ENCODE results near the gene ANKRD33B.
"Not testable (repeated sequence)": the region's sequence is repeated elsewhere in the genome, so short reads cannot be mapped to it uniquely, and the experiment has no call there.

The ANKRD33B gene

DNA sequence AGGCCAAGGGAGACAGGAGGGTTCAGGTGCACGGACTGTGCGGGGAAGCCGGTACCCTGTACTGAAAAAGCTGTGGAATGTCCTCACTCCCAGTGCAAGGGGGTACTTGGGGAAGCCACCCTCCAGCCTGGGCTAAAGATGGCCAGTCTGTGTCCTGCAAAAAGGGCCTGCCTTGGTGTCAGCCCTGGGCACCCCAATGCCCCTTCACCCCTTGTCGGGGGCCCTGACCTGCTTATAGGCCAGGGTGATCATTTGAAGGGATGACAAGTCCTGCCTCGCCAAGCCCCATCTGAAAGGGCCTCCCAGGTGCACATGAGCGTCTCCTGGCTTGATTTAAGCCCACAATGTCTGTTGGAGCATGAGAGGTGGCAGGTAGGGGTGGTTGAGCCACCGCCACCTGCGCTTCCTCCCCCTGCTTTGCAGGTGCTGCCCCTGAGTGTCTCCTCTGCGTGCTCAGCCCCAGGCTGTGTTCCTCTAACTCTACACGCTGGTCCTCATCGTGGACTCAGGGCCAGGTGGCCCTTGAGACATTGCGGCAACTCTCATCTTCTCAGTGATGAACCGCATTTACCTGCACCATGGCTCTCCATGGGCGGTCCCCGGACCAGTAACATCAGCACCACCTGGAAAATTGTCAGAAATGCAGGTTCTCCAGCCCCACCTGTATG is 97.0 kb downstream of the ANKRD33B start:
- Histone ChIP-seq H3K4me1 (ENCODE audit: control insufficient read depth in 1 of 2, insufficient read depth in 2 of 2, low read length in 2 of 2) (peaks cover 0 to 9% of the 10 kb centered on the region in 2 donors), H3K27ac (ENCODE audit: low read length) (no peak overlapping the region), H3K36me3 (ENCODE audit: control insufficient read depth in 1 of 2, insufficient read depth in 2 of 2, low read length in 2 of 2) (no peaks in the 10 kb centered on the region), H3K27me3 (ENCODE audit: low read depth, low read length) (no peaks in the 10 kb centered on the region), H3K4me3 (ENCODE audit: low read depth in 1 of 2, low read length in 2 of 2) (no peak overlapping the region), H3K9me3 (ENCODE audit: control insufficient read depth in 1 of 2, low read length in 2 of 2) (no peaks in the 10 kb centered on the region)

DNA sequence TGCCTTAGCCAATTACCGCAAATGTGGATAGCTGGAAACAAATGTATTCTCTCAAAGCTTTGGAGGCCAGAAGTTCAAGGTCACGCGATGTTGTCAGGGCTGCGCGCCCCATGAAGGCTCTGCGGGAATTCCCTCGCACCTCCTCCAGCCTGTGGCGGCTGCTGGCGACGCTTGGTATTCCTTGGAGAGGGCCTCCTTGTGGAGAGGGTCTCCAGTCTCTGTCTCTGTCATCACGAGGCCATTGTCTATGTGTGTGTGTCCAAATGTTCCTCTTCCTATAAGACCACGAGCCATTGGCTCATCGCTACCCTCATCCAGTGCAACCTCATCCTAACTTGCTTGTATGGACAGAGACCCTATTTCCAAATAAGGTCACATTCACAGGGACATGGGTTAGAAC is 97.5 kb downstream of the ANKRD33B start:
- H3K27ac ChIP-seq (ENCODE audit: low read length): no peak overlapping the region
- peaks cover 0 to 9% of the 10 kb centered on the region in 2 donors for H3K4me1 ChIP-seq (ENCODE audit: control insufficient read depth in 1 of 2, insufficient read depth in 2 of 2, low read length in 2 of 2)
- H3K27me3 ChIP-seq (ENCODE audit: low read depth, low read length): no peaks in the 10 kb centered on the region
- no peaks in the 10 kb centered on the region for H3K9me3 ChIP-seq (ENCODE audit: control insufficient read depth in 1 of 2, low read length in 2 of 2)
- no peaks in the 10 kb centered on the region for H3K36me3 ChIP-seq (ENCODE audit: control insufficient read depth in 1 of 2, insufficient read depth in 2 of 2, low read length in 2 of 2)
- no peak overlapping the region for H3K4me3 ChIP-seq (ENCODE audit: low read depth in 1 of 2, low read length in 2 of 2)

DNA sequence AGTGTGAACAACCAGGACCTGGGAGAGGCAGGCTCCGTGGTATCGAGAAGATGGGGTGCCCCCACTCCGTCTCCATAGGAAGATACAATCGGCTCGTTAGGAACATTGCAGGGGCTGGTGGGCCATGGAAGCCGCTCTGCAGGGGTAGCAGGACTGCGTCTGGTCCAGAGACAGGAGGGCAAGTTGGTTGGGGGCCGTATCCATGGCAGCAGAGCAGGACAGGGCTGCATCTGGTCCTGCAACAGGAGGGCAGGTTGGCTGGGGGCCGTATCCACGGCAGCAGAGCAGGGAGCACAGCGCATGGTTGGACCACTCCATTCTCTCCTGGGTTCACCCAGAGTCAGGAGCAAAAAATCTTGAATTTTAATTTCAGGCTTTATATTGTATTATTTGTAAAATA is 98.2 kb downstream of the ANKRD33B start:
- H3K27ac ChIP-seq (ENCODE audit: low read length): no peak overlapping the region
- no peaks in the 10 kb centered on the region for H3K27me3 ChIP-seq (ENCODE audit: low read depth, low read length)
- H3K4me1 ChIP-seq (ENCODE audit: control insufficient read depth in 1 of 2, insufficient read depth in 2 of 2, low read length in 2 of 2): peaks cover 0 to 9% of the 10 kb centered on the region in 2 donors
- no peaks in the 10 kb centered on the region for H3K9me3 ChIP-seq (ENCODE audit: control insufficient read depth in 1 of 2, low read length in 2 of 2)
- H3K36me3 ChIP-seq (ENCODE audit: control insufficient read depth in 1 of 2, insufficient read depth in 2 of 2, low read length in 2 of 2): no peaks in the 10 kb centered on the region
- no peak overlapping the region for H3K4me3 ChIP-seq (ENCODE audit: low read depth in 1 of 2, low read length in 2 of 2)

DNA sequence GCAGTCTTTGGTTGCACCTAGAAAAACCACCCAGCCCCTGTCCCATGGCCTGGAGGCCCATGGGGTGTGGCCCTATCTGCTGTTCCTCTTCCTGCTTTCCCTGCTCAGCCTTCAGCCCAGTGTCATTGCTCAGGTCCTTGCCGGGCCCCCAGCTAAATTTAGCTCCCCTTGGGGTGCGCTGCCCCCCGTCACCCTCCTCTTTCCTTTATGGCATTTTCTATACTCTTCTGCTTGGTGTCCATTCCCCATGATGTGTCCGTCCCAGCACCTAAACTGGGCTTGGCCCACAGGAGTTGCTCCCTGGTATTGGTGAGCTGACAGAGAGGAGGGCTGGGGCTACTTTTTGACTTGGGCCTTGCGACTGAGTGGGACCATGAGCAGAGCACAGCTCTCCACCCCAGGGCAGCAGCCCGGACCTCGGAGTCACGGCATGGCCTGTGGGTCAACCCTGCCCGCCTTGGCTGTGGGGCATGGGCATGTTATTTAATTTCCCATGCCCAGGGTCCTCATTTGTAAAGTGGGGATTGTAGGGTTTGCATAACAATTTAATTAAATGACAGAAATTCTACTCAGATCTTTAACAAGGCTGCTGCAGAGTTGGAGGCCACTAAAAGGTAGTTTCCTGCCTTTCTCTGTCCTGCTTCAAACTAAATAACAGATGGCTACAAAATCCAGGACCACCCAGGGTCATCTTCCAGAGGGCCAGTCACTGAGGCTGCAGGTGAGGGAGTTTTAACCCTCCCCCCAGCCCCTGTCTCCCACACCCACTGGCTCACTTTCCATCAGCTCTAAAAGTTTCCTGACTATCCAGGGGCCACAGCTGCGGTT is 99.0 kb downstream of the ANKRD33B start:
- H3K4me3 ChIP-seq (ENCODE audit: low read depth in 1 of 2, low read length in 2 of 2): no peak overlapping the region
- H3K27me3 ChIP-seq (ENCODE audit: low read depth, low read length): no peaks in the 10 kb centered on the region
- no peaks in the 10 kb centered on the region for H3K36me3 ChIP-seq (ENCODE audit: control insufficient read depth in 1 of 2, insufficient read depth in 2 of 2, low read length in 2 of 2)
- no peak overlapping the region for H3K27ac ChIP-seq (ENCODE audit: low read length)
- no peaks in the 10 kb centered on the region for H3K9me3 ChIP-seq (ENCODE audit: control insufficient read depth in 1 of 2, low read length in 2 of 2)
- peaks cover 0 to 9% of the 10 kb centered on the region in 2 donors for H3K4me1 ChIP-seq (ENCODE audit: control insufficient read depth in 1 of 2, insufficient read depth in 2 of 2, low read length in 2 of 2)

DNA sequence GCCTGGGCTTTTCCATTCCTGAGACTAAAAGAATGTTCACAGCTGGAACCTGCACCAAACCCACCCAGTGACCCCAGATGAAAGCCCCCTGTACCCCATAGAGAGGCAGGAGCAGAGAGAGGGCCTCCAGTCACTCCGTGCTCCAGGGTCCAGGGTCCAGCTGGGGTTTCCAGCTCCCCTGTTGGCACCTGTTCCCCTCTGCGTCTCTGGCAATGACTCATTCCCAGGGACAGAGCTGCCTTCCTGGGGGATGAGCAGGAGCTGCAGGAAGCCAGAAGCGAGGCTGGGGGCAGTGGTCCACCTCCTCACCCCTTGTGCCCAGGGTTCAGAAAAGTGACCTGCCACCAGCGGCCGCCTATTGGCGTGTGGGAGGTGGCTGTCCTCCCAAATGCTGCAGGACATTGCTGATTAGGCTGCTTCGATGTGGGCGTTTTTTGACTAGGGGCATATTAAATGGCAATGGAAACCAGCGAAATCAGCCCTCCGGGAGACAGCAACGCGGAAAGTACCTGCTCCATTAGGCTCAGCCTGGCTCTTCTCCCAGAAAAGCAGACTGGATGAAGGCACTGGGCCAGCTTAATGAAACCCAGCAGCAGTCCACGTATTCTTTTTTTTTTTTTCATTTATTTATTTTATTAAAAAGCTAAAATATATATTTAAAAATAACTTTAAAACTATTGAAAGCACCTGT is 99.8 kb downstream of the ANKRD33B start:
- Histone ChIP-seq H3K4me3 (ENCODE audit: low read depth in 1 of 2, low read length in 2 of 2) (no peak overlapping the region), H3K27ac (ENCODE audit: low read length) (no peak overlapping the region), H3K9me3 (ENCODE audit: control insufficient read depth in 1 of 2, low read length in 2 of 2) (no peaks in the 10 kb centered on the region), H3K36me3 (ENCODE audit: control insufficient read depth in 1 of 2, insufficient read depth in 2 of 2, low read length in 2 of 2) (no peaks in the 10 kb centered on the region), H3K27me3 (ENCODE audit: low read depth, low read length) (no peaks in the 10 kb centered on the region), H3K4me1 (ENCODE audit: control insufficient read depth in 1 of 2, insufficient read depth in 2 of 2, low read length in 2 of 2) (peaks cover 0 to 9% of the 10 kb centered on the region in 2 donors)

DNA sequence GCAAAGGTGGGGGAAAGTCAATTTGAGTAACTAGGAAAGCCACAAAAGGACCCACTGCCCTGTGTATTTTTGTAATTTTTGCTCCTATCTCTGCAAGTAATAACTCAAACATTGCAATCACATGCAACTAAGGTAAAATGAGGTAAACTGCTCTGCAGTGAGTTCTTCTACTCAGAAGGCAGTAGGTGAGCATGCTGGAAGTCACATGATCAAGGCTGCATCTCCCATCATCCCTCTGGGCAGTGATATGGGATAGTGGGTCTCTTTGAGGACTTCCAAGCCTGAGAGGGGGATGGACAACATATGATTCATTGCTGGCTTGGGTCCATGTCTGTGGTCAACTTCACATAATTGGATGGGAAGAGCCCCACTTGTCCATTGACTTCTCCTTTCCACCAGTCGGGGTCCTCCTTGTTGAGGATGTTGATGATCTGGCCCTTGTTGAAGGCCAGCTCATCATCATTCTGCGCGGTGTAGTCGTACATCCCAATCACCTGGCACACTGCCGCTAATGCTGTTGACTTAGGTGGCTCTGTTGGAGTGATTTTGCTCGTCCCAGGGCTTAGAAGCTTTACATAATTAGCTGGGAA is 100.4 kb downstream of the ANKRD33B start:
- not testable (repeated sequence) for H3K36me3 ChIP-seq (ENCODE audit: control insufficient read depth in 1 of 2, insufficient read depth in 2 of 2, low read length in 2 of 2); H3K27me3 ChIP-seq (ENCODE audit: low read depth, low read length); H3K9me3 ChIP-seq (ENCODE audit: control insufficient read depth in 1 of 2, low read length in 2 of 2); H3K4me3 ChIP-seq (ENCODE audit: low read depth in 1 of 2, low read length in 2 of 2); H3K27ac ChIP-seq (ENCODE audit: low read length); H3K4me1 ChIP-seq (ENCODE audit: control insufficient read depth in 1 of 2, insufficient read depth in 2 of 2, low read length in 2 of 2)

DNA sequence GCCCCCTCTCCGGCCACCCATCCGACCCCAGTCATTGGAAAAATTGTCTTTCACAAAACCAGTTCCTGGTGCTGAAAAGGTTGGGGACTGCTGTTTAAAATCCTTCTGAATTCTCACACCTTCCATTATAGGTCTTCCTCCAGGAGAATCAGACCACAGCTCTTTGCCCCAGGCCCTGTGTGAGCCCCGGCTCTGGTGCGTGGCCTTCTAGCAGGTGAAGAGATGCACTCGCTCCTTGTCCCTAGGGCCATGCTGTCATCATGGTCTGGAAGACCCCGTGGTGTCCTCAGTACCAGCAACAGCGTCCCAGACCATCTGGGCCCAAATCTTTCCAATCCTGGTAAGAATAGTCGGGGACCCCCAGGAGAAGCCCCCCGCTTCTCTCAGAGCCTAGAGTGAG is 101.9 kb downstream of the ANKRD33B start:
- Histone ChIP-seq H3K4me1 (ENCODE audit: control insufficient read depth in 1 of 2, insufficient read depth in 2 of 2, low read length in 2 of 2) (peaks cover 0 to 9% of the 10 kb centered on the region in 2 donors), H3K4me3 (ENCODE audit: low read depth in 1 of 2, low read length in 2 of 2) (no peak overlapping the region), H3K36me3 (ENCODE audit: control insufficient read depth in 1 of 2, insufficient read depth in 2 of 2, low read length in 2 of 2) (no peaks in the 10 kb centered on the region), H3K9me3 (ENCODE audit: control insufficient read depth in 1 of 2, low read length in 2 of 2) (no peaks in the 10 kb centered on the region), H3K27me3 (ENCODE audit: low read depth, low read length) (no peaks in the 10 kb centered on the region), H3K27ac (ENCODE audit: low read length) (no peak overlapping the region)

DNA sequence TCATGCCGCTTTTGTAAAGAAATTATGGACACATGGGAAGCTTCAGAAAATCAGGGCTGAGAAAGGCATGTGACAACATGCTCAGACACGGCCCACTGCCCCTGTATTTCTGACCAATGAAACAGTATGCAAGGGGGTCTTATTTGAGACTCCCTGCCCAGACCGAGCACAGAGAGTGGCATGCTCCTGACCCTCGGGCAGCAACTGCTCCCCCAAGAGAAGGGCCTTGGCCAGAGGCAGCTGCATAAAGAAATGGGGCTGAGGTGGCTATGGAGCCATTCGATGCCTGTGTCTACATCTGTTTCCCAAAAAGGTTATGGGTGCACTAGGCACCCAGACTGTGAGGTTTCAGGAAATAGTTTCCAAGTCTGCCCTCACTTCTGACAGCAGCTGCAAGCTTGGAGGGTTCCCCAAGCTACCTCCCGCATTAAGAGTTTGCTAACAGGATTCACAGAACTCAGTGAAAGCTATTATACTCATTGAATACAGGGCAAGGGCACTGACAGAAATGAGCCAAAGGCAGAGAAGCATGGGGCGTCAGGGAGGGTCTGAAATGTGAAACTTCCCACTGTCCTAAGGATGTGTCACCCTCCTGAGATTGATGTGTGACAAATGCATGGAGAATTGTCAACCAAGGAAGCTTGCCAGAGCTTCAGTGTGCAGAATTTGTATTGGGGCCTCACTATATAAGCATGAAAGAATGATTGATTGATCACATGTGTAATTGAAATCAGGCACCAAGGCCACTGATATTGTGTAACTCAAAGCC is 102.8 kb downstream of the ANKRD33B start:
- no peaks in the 10 kb centered on the region for H3K36me3 ChIP-seq (ENCODE audit: control insufficient read depth in 1 of 2, insufficient read depth in 2 of 2, low read length in 2 of 2)
- no peak overlapping the region for H3K27ac ChIP-seq (ENCODE audit: low read length)
- H3K4me3 ChIP-seq (ENCODE audit: low read depth in 1 of 2, low read length in 2 of 2): no peak overlapping the region
- H3K27me3 ChIP-seq (ENCODE audit: low read depth, low read length): no peaks in the 10 kb centered on the region
- H3K9me3 ChIP-seq (ENCODE audit: control insufficient read depth in 1 of 2, low read length in 2 of 2): no peaks in the 10 kb centered on the region
- peaks cover 0 to 9% of the 10 kb centered on the region in 2 donors for H3K4me1 ChIP-seq (ENCODE audit: control insufficient read depth in 1 of 2, insufficient read depth in 2 of 2, low read length in 2 of 2)

DNA sequence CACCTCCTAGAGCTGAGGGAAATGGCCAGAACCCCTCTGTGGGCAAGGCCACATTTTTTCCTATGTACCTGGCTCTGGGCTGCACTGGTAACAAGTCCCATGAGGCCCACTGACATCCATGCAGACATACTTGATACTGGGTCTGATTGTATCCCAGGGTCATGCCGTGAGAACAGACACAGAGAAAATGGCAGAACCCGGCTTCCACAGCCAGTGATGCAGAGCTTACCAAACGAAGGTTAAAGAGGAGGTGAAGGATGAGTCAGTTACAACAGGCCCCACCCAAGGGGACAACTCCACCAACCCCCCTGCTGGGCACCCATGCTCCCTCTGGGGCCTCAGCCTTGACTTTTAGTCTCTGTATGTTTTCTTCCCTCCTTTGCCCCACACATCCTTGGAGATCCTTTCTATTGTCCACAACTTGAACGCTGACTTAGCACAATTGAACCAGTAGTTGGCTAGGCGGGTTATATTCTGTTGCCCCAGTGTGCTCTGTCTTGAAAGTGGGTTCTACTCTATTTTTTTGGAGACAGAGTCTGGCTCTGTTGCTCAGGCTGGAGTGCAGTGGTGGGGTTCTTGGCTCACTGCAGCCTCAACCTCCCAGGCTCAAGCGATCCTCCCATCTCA is 103.7 kb downstream of the ANKRD33B start:
- Histone ChIP-seq H3K36me3 (ENCODE audit: control insufficient read depth in 1 of 2, insufficient read depth in 2 of 2, low read length in 2 of 2) (no peaks in the 10 kb centered on the region), H3K27me3 (ENCODE audit: low read depth, low read length) (no peaks in the 10 kb centered on the region), H3K27ac (ENCODE audit: low read length) (no peak overlapping the region)

DNA sequence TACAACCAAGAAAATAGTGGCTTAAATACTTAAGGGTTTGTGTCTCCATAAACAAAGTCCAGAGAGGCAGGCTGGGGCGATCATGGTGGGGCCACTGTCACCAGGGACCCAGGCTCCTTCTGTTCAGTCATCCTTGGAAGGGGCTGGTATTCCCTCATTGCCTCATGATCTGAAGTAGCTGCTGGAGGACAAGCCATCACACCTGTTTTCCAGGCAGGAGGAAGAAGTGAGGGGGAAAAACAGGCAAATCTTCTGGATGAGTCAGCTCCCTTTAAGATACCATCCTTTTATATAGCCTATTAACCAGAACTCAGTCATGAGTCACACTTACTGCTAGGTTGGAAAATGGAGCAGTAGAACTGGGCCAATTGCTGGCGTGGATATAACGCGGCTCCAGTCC is 104.8 kb downstream of the ANKRD33B start:
- H3K36me3 ChIP-seq (ENCODE audit: control insufficient read depth in 1 of 2, insufficient read depth in 2 of 2, low read length in 2 of 2): no peaks in the 10 kb centered on the region
- H3K27me3 ChIP-seq (ENCODE audit: low read depth, low read length): no peaks in the 10 kb centered on the region
- H3K27ac ChIP-seq (ENCODE audit: low read length): no peak overlapping the region
- peaks cover 0 to 2% of the 10 kb centered on the region in 2 donors for H3K4me1 ChIP-seq (ENCODE audit: control insufficient read depth in 1 of 2, insufficient read depth in 2 of 2, low read length in 2 of 2)
- H3K4me3 ChIP-seq (ENCODE audit: low read depth in 1 of 2, low read length in 2 of 2): no peak overlapping the region
- no peaks in the 10 kb centered on the region for H3K9me3 ChIP-seq (ENCODE audit: control insufficient read depth in 1 of 2, low read length in 2 of 2)

More for the DNA sequence above, 103.7 kb downstream of the ANKRD33B start:
- H3K4me1 ChIP-seq (ENCODE audit: control insufficient read depth in 1 of 2, insufficient read depth in 2 of 2, low read length in 2 of 2): peaks cover 0 to 9% of the 10 kb centered on the region in 2 donors
- no peak overlapping the region for H3K4me3 ChIP-seq (ENCODE audit: low read depth in 1 of 2, low read length in 2 of 2)
- no peaks in the 10 kb centered on the region for H3K9me3 ChIP-seq (ENCODE audit: control insufficient read depth in 1 of 2, low read length in 2 of 2)

Data from muscle layer of duodenum (tissue), 2 donors.